H9 (cell line): Measurements from ENCODE around the gene RPP30. TPM values are rescaled to one million over a fixed set of nuclear protein-coding genes. Genes with fewer than 3 reads are reported as not detected.

Source experiments
- DNase-seq: peaks from one replicate; pipeline ENCODE4 v3.0.0-alpha.2; 2017
- H2AFZ ChIP-seq: one replicate; pipeline ENCODE4 v1.6.1; 2013; ENCODE audit warnings: mild to moderate bottlenecking, low read length, control low read depth, moderate library complexity
- H2AK5ac ChIP-seq: 2 replicates; pipeline ENCODE4 v1.6.1; 2013; ENCODE audit warnings: low read length, control low read depth, mixed read lengths; ENCODE audit not compliant: insufficient read length
- H2BK120ac ChIP-seq: one replicate; pipeline ENCODE4 v1.6.1; 2013; ENCODE audit warnings: low read depth, mild to moderate bottlenecking, low read length, control low read depth, inconsistent platforms; ENCODE audit not compliant: poor library complexity, severe bottlenecking
- H2BK12ac ChIP-seq: 2 replicates; pipeline ENCODE4 v1.6.1; 2013; ENCODE audit warnings: low read length, control low read depth, mixed read lengths, low read depth; ENCODE audit not compliant: insufficient read length
- H2BK15ac ChIP-seq: 2 replicates; pipeline ENCODE4 v1.6.1; 2013; ENCODE audit warnings: low read depth, low read length, control low read depth
- H2BK20ac ChIP-seq: one replicate; pipeline ENCODE4 v1.6.1; 2013; ENCODE audit warnings: low read depth, mild to moderate bottlenecking, low read length, control low read depth, inconsistent platforms; ENCODE audit not compliant: poor library complexity, severe bottlenecking
- H2BK5ac ChIP-seq: 2 replicates; pipeline ENCODE4 v1.6.1; 2013; ENCODE audit warnings: low read length, control low read depth, mixed read lengths; ENCODE audit not compliant: insufficient read length
- H3K14ac ChIP-seq: 2 replicates; pipeline ENCODE4 v1.6.1; 2013; ENCODE audit warnings: low read length, control low read depth; ENCODE audit not compliant: insufficient read depth
- H3K18ac ChIP-seq: 2 replicates; pipeline ENCODE4 v1.6.1; 2013; ENCODE audit warnings: low read depth, mild to moderate bottlenecking, mixed read lengths, low read length, control low read depth; ENCODE audit not compliant: insufficient read length
- H3K23ac ChIP-seq: 2 replicates; pipeline ENCODE4 v1.6.1; 2013; ENCODE audit warnings: low read length, control low read depth, mixed read lengths, low read depth; ENCODE audit not compliant: insufficient read length
- H3K23me2 ChIP-seq: 2 replicates; pipeline ENCODE4 v1.6.1; 2013; ENCODE audit warnings: low read depth, mild to moderate bottlenecking, mixed read lengths, low read length, control low read depth; ENCODE audit not compliant: insufficient read length, poor library complexity, severe bottlenecking
- H3K27ac ChIP-seq: 2 replicates; pipeline ENCODE4 v1.5.1; 2013; ENCODE audit warnings: low read length, control low read depth, mixed read lengths, low read depth; ENCODE audit not compliant: insufficient read length
- H3K27me3 ChIP-seq: 2 replicates; pipeline ENCODE4 v1.6.1; 2013; ENCODE audit warnings: low read length, control low read depth, inconsistent platforms; ENCODE audit not compliant: insufficient read depth
- H3K4ac ChIP-seq: 2 replicates; pipeline ENCODE4 v1.6.1; 2013; ENCODE audit warnings: low read depth, mild to moderate bottlenecking, control low read depth, inconsistent platforms, low read length, moderate library complexity
- H3K4me1 ChIP-seq: 2 replicates; pipeline ENCODE4 v1.6.1; 2013; ENCODE audit warnings: low read length, control low read depth, inconsistent platforms; ENCODE audit not compliant: insufficient read depth
- H3K4me2 ChIP-seq: 2 replicates; pipeline ENCODE4 v1.6.1; 2013; ENCODE audit warnings: low read length, control low read depth, mixed read lengths; ENCODE audit not compliant: insufficient read length, insufficient read depth
- H3K56ac ChIP-seq: 2 replicates; pipeline ENCODE4 v1.6.1; 2013; ENCODE audit warnings: low read depth, mild to moderate bottlenecking, mixed read lengths, low read length, control low read depth; ENCODE audit not compliant: insufficient read length
- H3K79me1 ChIP-seq: 2 replicates; pipeline ENCODE4 v1.6.1; 2013; ENCODE audit warnings: low read depth, mild to moderate bottlenecking, moderate library complexity, low read length, control low read depth, inconsistent platforms; ENCODE audit not compliant: insufficient read depth, poor library complexity, severe bottlenecking
- H3K79me2 ChIP-seq: 2 replicates; pipeline ENCODE4 v1.6.1; 2013; ENCODE audit warnings: low read length, control low read depth, inconsistent platforms; ENCODE audit not compliant: insufficient read depth
- H3K9ac ChIP-seq: 2 replicates; pipeline ENCODE4 v1.6.1; 2013; ENCODE audit warnings: low read length, control low read depth, mixed read lengths; ENCODE audit not compliant: insufficient read length; ENCODE audit errors: extremely low read depth
- H3K9me3 ChIP-seq: one replicate; pipeline ENCODE4 v1.6.1; 2013; ENCODE audit warnings: low read depth, low read length, inconsistent platforms; ENCODE audit not compliant: control insufficient read depth
- H3T11ph ChIP-seq: one replicate; pipeline ENCODE4 v1.6.1; 2013; ENCODE audit warnings: mild to moderate bottlenecking, low read length, control low read depth, inconsistent platforms
- H4K20me1 ChIP-seq: one replicate; pipeline ENCODE4 v1.6.1; 2013; ENCODE audit not compliant: control insufficient read depth, insufficient read length, insufficient read depth
- H4K5ac ChIP-seq: 2 replicates; pipeline ENCODE4 v1.6.1; 2013; ENCODE audit warnings: low read depth, mild to moderate bottlenecking, mixed read lengths, low read length, control low read depth; ENCODE audit not compliant: insufficient read length
- H4K8ac ChIP-seq: replicated peaks from 2 replicates; pipeline ENCODE4 v1.6.1; 2013; ENCODE audit warnings: low read length, control low read depth, mixed read lengths, low read depth; ENCODE audit not compliant: insufficient read length
- H4K91ac ChIP-seq: 2 replicates; pipeline ENCODE4 v1.6.1; 2013; ENCODE audit warnings: low read depth, mild to moderate bottlenecking, moderate library complexity, mixed read lengths, low read length, control low read depth; ENCODE audit not compliant: insufficient read length
- H3K27ac Mint-ChIP-seq, 3 experiments: 2 replicates in 2 of 3; 3 replicates in 1 of 3; pipeline ENCODE4 v1.8.0; 2020 to 2021; ENCODE audit warnings: mixed read lengths in 3 of 3, mild to moderate bottlenecking in 1 of 3, moderate library complexity in 1 of 3
- H3K27me3 Mint-ChIP-seq: 2 replicates; pipeline ENCODE4 v1.8.0; 2021; ENCODE audit warnings: low read depth, mild to moderate bottlenecking, moderate library complexity, mixed read lengths
- H3K36me3 Mint-ChIP-seq, 3 experiments: 2 replicates in 2 of 3; 3 replicates in 1 of 3; pipeline ENCODE4 v1.8.0; 2020 to 2021; ENCODE audit warnings: low read depth in 3 of 3, mixed read lengths in 3 of 3; ENCODE audit not compliant: insufficient read depth in 1 of 3
- H3K4me1 Mint-ChIP-seq, 2 experiments: 2 replicates each; pipeline ENCODE4 v1.8.0; 2020; ENCODE audit warnings: mixed read lengths in 2 of 2
- H3K4me3 Mint-ChIP-seq, 2 experiments: 2 replicates in 1 of 2; 3 replicates in 1 of 2; pipeline ENCODE4 v1.8.0; 2020 to 2021; ENCODE audit warnings: mild to moderate bottlenecking in 2 of 2, mixed read lengths in 2 of 2, moderate library complexity in 1 of 2
- H3K9me3 Mint-ChIP-seq, 2 experiments: 2 replicates in 1 of 2; 3 replicates in 1 of 2; pipeline ENCODE4 v1.8.0; 2020; ENCODE audit warnings: mild to moderate bottlenecking in 2 of 2, mixed read lengths in 2 of 2, moderate library complexity in 1 of 2
- CTCF ChIP-seq: fragments of 200-600 bp; sonication (generic); conservative IDR thresholded peaks from 3 replicates; pipeline ENCODE4 v1.8.0; 2021; ENCODE audit warnings: antibody characterized with exemption, mild to moderate bottlenecking
- WGBS: extraction: QIAGEN DNeasy Blood & Tissue Kit; methylation state at CpG from one replicate; pipeline ENCODE4 v1.1.7; 2013; ENCODE audit warnings: missing lambda C conversion rate, low lambda C conversion rate, mixed read lengths; ENCODE audit not compliant: insufficient read length; ENCODE audit errors: extremely low coverage; 5-methylcytosine and 5-hydroxymethylcytosine counted together
- total RNA-seq: library from RNA; stranded (reverse); gene quantifications from 2 replicates; pipeline ENCODE4 v1.2.1, GENCODE V29; 2021

Gene RPP30
- total RNA-seq, 1 experiment from 2014 or later: 77.7 TPM

- no peak overlapping the region for H2BK12ac ChIP-seq
- no peak overlapping the region for H2AFZ ChIP-seq
- no peak overlapping the region for H3K27ac ChIP-seq
- H3K27me3 ChIP-seq: no peaks in the 10 kb centered on the region
- H3K27me3 Mint-ChIP-seq: peaks cover 4% of the 10 kb centered on the region
- H3K79me1 ChIP-seq: no peaks in the 10 kb centered on the region
- no peaks in the 10 kb centered on the region for H3K79me2 ChIP-seq
- H4K5ac ChIP-seq: no peak overlapping the region
- H4K20me1 ChIP-seq: no peaks in the 10 kb centered on the region
- no peak overlapping the region for H3K4me2 ChIP-seq
- H3K9me3 Mint-ChIP-seq: peaks cover 0 to 2% of the 10 kb centered on the region in 2 experiments; a peak in 1 of 5 replicates
- no peaks in the 10 kb centered on the region for H3K4me1 ChIP-seq
- no peak overlapping the region for H2BK20ac ChIP-seq
- no peaks in the 10 kb centered on the region for H3K9me3 ChIP-seq
- DNase-seq: no peak
- WGBS: no CpG with 5 or more reads among the region's 1 CpG
- no peak overlapping the region for H2BK5ac ChIP-seq
- H3K4ac ChIP-seq: no peak overlapping the region
- H2BK15ac ChIP-seq: no peak overlapping the region
- H2AK5ac ChIP-seq: no peak overlapping the region
- no peak overlapping the region for H4K8ac ChIP-seq
- H3K9ac ChIP-seq: no peak overlapping the region
- H3K27ac Mint-ChIP-seq: no peak overlapping the region
- no peak overlapping the region for H3K23ac ChIP-seq
- no peak overlapping the region for H4K91ac ChIP-seq
- no peaks in the 10 kb centered on the region for H3K23me2 ChIP-seq
- peaks cover 0 to 5% of the 10 kb centered on the region in 2 experiments; a peak in 1 of 4 replicates for H3K4me1 Mint-ChIP-seq
- no peak for TF ChIP-seq CTCF
- H3K14ac ChIP-seq: no peak overlapping the region
- H3K4me3 Mint-ChIP-seq: no peak overlapping the region
- H2BK120ac ChIP-seq: no peak overlapping the region
- no peak overlapping the region for H3K18ac ChIP-seq
- no peak overlapping the region for H3T11ph ChIP-seq
- H3K36me3 Mint-ChIP-seq: peaks cover 0 to 5% (median 0%) of the 10 kb centered on the region in 3 experiments; a peak in 3 of 7 replicates
- no peak overlapping the region for H3K56ac ChIP-seq
Measured at GRCh38 chr10:90837486-90837885, 34.3 kb upstream of the RPP30 start.
